Activated CD8-positive, alpha-beta memory T cell treated with anti-CD3 and anti-CD28 coated beads for 36 hours (primary cell): Measurements from ENCODE around the gene UGGT2. TPM values are rescaled to one million over a fixed set of nuclear protein-coding genes. Genes with fewer than 3 reads are reported as not detected.
"Not testable (repeated sequence)": the region's sequence is repeated elsewhere in the genome, so short reads cannot be mapped to it uniquely, and the experiment has no call there.

Source experiments
- CTCF ChIA-PET: fragments of 350-600 bp; sonication (Branson Sonifier 250); formaldehyde crosslinking; loops from one replicate; lab custom pipeline; 2021; ENCODE audit warnings: antibody characterized with exemption; lab: Charles Lee
- POLR2A ChIA-PET: fragments of 350-600 bp; sonication (Branson Sonifier 250); formaldehyde crosslinking; loops from one replicate; lab custom pipeline; 2021; ENCODE audit warnings: antibody characterized with exemption; lab: Charles Lee
- total RNA-seq, 2 experiments: library from RNA; stranded (reverse); gene quantifications; one replicate each; pipeline ENCODE4 v1.2.3, GENCODE V29; 2021

UGGT2 gene
- total RNA-seq, 2 experiments from 2014 or later, result not detected

GRCh38 chr13:95918860-95919259 is 134.3 kb downstream of the UGGT2 start:
- ChIA-PET POLR2A (no interaction called here), CTCF (no interaction called here)

GRCh38 chr13:95914991-95915501 is 138.2 kb downstream of the UGGT2 start:
- ChIA-PET CTCF (no interaction called here), POLR2A (no interaction called here)

GRCh38 chr13:95906999-95907398 is 146.2 kb downstream of the UGGT2 start:
- POLR2A ChIA-PET, result no interaction called here
- CTCF ChIA-PET, result no interaction called here

DNA sequence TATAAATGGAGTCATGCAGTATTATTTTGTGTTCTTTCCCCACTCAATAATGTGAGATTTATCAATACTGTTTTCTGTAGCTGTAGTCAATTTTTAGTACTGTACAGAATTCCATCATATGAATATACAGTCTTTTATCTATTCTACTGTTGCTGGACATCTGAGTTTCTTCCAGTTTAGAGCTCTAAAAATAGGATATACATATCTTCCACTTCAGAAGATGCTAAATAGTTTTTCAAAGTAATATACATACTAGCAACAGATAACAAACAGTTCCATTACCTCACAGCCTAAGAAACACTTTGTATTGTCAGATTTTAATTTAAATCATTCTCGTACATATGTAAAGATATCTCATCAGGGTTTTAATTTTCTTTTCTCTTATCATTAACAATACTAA is 149.6 kb downstream of the UGGT2 start:
- POLR2A ChIA-PET, result no interaction called here
- CTCF ChIA-PET, result no interaction called here

GRCh38 chr13:95902741-95903140 is 150.5 kb downstream of the UGGT2 start:
- ChIA-PET POLR2A (no interaction called here), CTCF (no interaction called here)

GRCh38 chr13:95898256-95898655 is 154.9 kb downstream of the UGGT2 start:
- POLR2A ChIA-PET, result no interaction called here
- CTCF ChIA-PET, result no interaction called here

DNA sequence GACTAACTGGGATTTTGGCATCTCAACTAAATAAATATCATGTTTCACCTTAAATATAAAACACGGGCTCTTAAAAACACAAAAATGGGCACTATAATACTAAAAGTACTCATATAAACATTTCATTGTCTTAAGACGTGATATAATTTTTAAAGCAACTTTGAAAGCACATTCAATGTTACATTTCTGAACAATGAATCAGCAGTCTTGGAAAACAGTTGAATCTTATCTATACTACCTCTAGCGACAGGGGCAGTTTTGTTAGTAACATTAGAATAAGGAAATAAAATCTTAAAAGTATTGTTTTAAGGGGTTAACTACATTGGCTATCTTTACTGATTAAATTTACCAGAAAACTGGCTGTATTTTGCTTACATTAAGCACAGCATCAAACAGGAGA is 156.9 kb downstream of the UGGT2 start:
- POLR2A ChIA-PET, result no interaction called here
- CTCF ChIA-PET, result no interaction called here

GRCh38 chr13:95893861-95894260 is 159.3 kb downstream of the UGGT2 start:
- ChIA-PET CTCF (no interaction called here), POLR2A (no interaction called here)

DNA sequence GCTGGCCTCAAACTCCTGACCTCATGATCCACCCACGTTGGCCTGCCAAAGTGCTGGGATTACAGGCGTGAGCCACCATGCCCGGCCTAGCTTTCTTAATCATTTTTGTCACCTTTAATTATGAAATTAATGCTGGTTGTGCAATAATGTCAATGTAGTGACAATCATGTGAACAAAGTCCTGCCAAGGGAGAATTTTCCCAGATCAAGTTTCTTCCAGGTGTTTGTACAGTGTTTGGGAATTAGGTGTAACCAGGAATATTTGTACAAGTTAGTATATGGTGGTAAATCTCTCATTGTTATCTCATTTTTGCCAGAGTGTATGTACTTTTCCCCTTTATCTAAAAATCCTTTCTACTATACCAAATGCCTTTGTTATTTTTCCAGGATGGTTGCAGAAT is 171.1 kb downstream of the UGGT2 start:
- POLR2A ChIA-PET, result no interaction called here

DNA sequence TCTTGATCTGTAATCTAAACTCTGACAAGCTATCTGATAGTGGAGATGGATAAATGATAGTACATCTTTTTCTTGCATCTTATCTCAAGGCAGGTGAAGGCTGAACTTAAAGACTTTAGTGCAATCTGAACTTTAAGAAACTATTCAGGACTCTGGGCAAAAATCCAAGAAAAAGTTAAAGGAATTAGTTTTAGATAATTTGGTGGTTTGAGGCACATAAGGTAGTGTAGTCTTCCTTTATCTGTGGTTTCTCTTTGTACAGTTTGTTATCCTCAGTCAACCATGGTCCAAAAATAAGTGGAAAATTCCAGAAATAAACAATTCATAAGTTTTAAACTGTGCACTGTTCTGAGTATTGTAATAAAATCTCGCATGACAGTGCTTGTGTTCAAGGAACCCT is 172.9 kb downstream of the UGGT2 start:
- CTCF ChIA-PET, result no interaction called here
- POLR2A ChIA-PET, result no interaction called here

More for the DNA sequence above, 171.1 kb downstream of the UGGT2 start:
- CTCF ChIA-PET, result no interaction called here

DNA sequence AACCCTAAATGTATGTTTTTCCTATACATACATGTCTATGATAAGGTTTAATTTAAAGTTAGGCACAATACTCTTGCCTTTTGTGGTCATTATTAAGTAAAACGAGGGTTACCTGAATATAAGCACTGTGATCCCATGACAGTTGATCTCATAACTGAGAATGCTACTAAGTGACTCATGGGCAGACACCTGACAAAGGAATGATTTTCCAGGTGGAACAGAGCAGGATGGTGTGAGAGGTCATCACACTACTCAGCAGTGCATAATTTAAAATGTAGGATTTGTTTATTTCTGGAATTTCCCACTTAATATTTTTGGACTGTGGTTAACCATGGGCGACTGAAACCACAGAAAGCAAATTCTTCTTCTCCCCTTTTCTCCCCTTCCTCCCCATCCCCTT is 178.9 kb downstream of the UGGT2 start:
- CTCF ChIA-PET, result no interaction called here

GRCh38 chr13:95870421-95870820 is 182.8 kb downstream of the UGGT2 start:
- POLR2A ChIA-PET, result no interaction called here
- CTCF ChIA-PET, result no interaction called here

More for the DNA sequence above, 178.9 kb downstream of the UGGT2 start:
- POLR2A ChIA-PET, result no interaction called here

DNA sequence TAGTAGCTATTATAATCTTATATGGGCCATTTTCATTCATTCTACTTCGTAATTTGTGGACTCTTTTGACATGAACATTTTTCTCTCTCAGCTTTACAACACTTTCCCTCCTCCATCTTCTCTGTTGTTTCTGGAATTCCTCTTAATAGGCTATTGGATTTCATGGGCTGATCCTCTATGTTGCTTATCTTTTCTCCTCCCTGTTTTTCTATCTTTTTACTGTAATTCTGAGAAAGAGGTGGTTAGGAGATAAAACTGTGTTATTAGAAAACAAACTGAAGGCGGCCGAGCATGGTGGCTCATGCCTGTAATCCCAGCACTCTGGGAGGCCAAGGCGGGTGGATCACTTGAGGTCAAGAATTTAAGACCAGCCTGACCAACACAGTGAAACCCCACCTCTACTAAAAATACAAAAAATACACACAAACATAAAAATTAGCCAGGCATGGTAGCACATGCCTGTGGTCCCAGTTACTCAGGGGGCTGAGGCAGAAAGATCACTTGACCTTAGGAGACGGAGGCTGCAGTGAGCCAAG is 188.1 kb downstream of the UGGT2 start:
- ChIA-PET POLR2A (no interaction called here), CTCF (no interaction called here)

DNA sequence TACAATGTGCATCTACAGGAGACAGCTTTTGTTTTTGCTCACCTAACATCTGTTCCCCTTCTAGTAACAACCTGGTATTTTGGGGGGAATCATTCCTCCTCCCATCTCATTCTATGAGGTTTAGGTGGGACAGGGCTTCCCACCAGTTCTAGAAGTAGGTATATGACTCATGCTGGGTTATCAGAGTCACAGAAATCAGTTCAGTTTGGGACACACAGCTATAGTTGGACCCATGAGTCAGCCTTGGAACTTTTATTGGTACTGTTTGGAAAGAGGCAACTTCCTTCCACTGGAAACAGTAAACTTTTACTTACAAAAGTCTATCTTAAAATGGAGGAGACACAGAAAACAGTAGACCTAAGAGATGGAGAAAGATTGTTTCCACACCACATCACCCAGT is 190.8 kb downstream of the UGGT2 start:
- CTCF ChIA-PET, result no interaction called here
- POLR2A ChIA-PET, result no interaction called here

GRCh38 chr13:95861296-95861695 is 191.9 kb downstream of the UGGT2 start:
- CTCF ChIA-PET, result interaction anchor here (0.6 kb wide), 1 partner anchor 200 kb away, joined by 4 read pairs; no protein-coding TSS in a partner anchor
- POLR2A ChIA-PET, result no interaction called here

GRCh38 chr13:95858286-95859075 is 194.7 kb downstream of the UGGT2 start:
- POLR2A ChIA-PET, result no interaction called here
- CTCF ChIA-PET, result no interaction called here

- POLR2A ChIA-PET, CTCF ChIA-PET: not testable (repeated sequence)
These were observed 207.5 kb downstream of the UGGT2 start for GRCh38 chr13:95845656-95846055.

DNA sequence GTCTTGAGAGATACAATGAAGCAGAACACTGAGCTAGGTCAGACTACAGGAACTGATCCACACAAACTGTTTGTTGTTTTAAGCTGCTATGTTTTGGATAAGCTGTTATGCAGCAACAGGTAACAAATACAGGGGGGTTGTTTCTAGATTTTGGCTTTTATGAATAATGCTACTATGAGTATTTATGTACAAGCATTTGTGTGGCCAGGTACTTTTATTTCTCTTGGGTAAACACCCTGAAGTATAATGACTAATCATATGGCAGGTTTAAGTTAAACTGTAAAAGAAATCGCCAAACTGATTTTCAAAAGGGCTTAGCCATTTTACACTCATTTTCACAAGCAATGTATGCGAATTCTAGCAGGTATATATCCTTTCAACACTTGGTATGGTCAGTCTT is 210.3 kb downstream of the UGGT2 start:
- ChIA-PET POLR2A (no interaction called here), CTCF (no interaction called here)

DNA sequence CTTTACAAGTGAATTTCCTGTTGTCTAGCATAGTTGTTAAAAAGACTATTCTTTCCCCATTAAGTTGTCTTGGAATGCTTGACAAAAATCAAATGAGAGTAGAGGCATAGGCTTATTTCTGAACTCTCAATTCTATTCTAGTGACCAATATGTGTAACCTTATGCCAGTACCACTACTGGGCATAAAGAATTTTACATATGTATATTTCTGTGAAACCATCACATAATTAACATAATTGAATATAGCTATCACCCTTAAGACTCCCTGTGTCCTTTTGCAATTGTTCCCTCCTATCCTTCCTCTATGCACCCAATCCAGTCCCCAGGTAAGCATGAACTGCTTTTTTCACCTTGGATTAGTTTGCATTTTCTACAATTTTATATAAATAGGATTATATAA is 211.3 kb downstream of the UGGT2 start:
- ChIA-PET POLR2A (no interaction called here), CTCF (no interaction called here)

GRCh38 chr13:95834134-95834765 is 219.0 kb downstream of the UGGT2 start:
- ChIA-PET POLR2A (no interaction called here), CTCF (interaction anchor here (0.5 to 3.4 kb wide), 8 partner anchors 16 to 420 kb away, joined by 3 to 32 read pairs (median 3); no protein-coding TSS in a partner anchor)
